ENCODE measurements around the gene FANCM. TPM values are rescaled to one million over a fixed set of nuclear protein-coding genes. Genes with fewer than 3 reads are reported as not detected.

FANCM gene
- total RNA-seq, 1 experiment from 2014 or later: 20.8 TPM

GRCh38 chr14:45227566-45227965 lies 91.8 kb downstream of the FANCM start:
- BruUV-seq (replicated peaks): no TSS peak
- Histone ChIP-seq H3K4me1 (ENCODE audit: insufficient read depth, low read length, poor library complexity, severe bottlenecking) (no peaks in the 10 kb centered on the region), H3K9me3 (ENCODE audit: low read depth, low read length, poor library complexity, severe bottlenecking) (no peaks in the 10 kb centered on the region), H3K27ac (ENCODE audit: low read depth, low read length, poor library complexity, severe bottlenecking) (no peak overlapping the region), H3K36me3 (ENCODE audit: insufficient read depth, low read length, poor library complexity, severe bottlenecking) (peaks cover 93% of the 10 kb centered on the region), H3K4me3 (ENCODE audit: low read depth, low read length, poor library complexity, severe bottlenecking) (no peak overlapping the region), H3K27me3 (replicated peaks; ENCODE audit: insufficient read depth, low read depth, low read length, poor library complexity) (no peaks in the 10 kb centered on the region)
- POLR2A ChIA-PET (ENCODE audit: low non-redundant PET): no interaction called here
- CTCF ChIA-PET: no interaction called here
- DNase-seq (ENCODE audit: low spot score): no peak
- intact Hi-C loops (cut with micrococcal nuclease; ENCODE audit: unreplicated experiment): no loop called here
- TF ChIP-seq CTCF (conservative IDR thresholded peaks at IDR 0.05; ENCODE audit: low read depth, low read length): no peak
- TF ChIP-seq EZH2 (IDR thresholded peaks at IDR 0.05; ENCODE audit: borderline replicate concordance, low read depth, low read length, poor library complexity, severe bottlenecking): no peak

- no TSS peak for BruUV-seq (replicated peaks)
- ChIA-PET POLR2A (ENCODE audit: low non-redundant PET) (no interaction called here), CTCF (no interaction called here)
Observed at GRCh38 chr14:45238988-45239387, 103.3 kb downstream of the FANCM start.

GRCh38 chr14:45242706-45243105 lies 107.0 kb downstream of the FANCM start:
- intact Hi-C loops (cut with micrococcal nuclease; ENCODE audit: unreplicated experiment): no loop called here
- BruUV-seq (replicated peaks): no TSS peak
- ChIA-PET POLR2A (ENCODE audit: low non-redundant PET) (no interaction called here), CTCF (no interaction called here)
- Histone ChIP-seq H3K4me1 (ENCODE audit: insufficient read depth, low read length, poor library complexity, severe bottlenecking) (no peaks in the 10 kb centered on the region), H3K9me3 (ENCODE audit: low read depth, low read length, poor library complexity, severe bottlenecking) (no peaks in the 10 kb centered on the region), H3K27ac (ENCODE audit: low read depth, low read length, poor library complexity, severe bottlenecking) (no peak overlapping the region), H3K4me3 (ENCODE audit: low read depth, low read length, poor library complexity, severe bottlenecking) (no peak overlapping the region), H3K27me3 (replicated peaks; ENCODE audit: insufficient read depth, low read depth, low read length, poor library complexity) (no peaks in the 10 kb centered on the region), H3K36me3 (ENCODE audit: insufficient read depth, low read length, poor library complexity, severe bottlenecking) (peaks cover 19% of the 10 kb centered on the region)
- TF ChIP-seq EZH2 (IDR thresholded peaks at IDR 0.05; ENCODE audit: borderline replicate concordance, low read depth, low read length, poor library complexity, severe bottlenecking) (no peak), CTCF (conservative IDR thresholded peaks at IDR 0.05; ENCODE audit: low read depth, low read length) (no peak)
- DNase-seq (ENCODE audit: low spot score): no peak

More at GRCh38 chr14:45238988-45239387, 103.3 kb downstream of the FANCM start:
- DNase-seq (ENCODE audit: low spot score): no peak
- Histone ChIP-seq H3K27ac (ENCODE audit: low read depth, low read length, poor library complexity, severe bottlenecking) (no peak overlapping the region), H3K4me1 (ENCODE audit: insufficient read depth, low read length, poor library complexity, severe bottlenecking) (no peaks in the 10 kb centered on the region), H3K9me3 (ENCODE audit: low read depth, low read length, poor library complexity, severe bottlenecking) (no peaks in the 10 kb centered on the region), H3K36me3 (ENCODE audit: insufficient read depth, low read length, poor library complexity, severe bottlenecking) (peaks cover 39% of the 10 kb centered on the region), H3K4me3 (ENCODE audit: low read depth, low read length, poor library complexity, severe bottlenecking) (no peak overlapping the region), H3K27me3 (replicated peaks; ENCODE audit: insufficient read depth, low read depth, low read length, poor library complexity) (no peaks in the 10 kb centered on the region)
- intact Hi-C loops (cut with micrococcal nuclease; ENCODE audit: unreplicated experiment): no loop called here
- no peak for TF ChIP-seq EZH2 (IDR thresholded peaks at IDR 0.05; ENCODE audit: borderline replicate concordance, low read depth, low read length, poor library complexity, severe bottlenecking)
- no peak for TF ChIP-seq CTCF (conservative IDR thresholded peaks at IDR 0.05; ENCODE audit: low read depth, low read length)

Data from A673 (cell line).